AG08396 (cell line): ENCODE measurements around the gene PRRG2.

Experiments used
- DNase-seq: peaks from one replicate; pipeline ENCODE4 v3.0.0; 2012; ENCODE audit warnings: low spot score, mixed read lengths

Gene PRRG2

GRCh38 chr19:49581007-49581508, at the start of gene PRRG2:
Gene PRRG2 (plus strand): TSS chr19:49581316. CDS start chr19:49583220, 1,904 bp downstream.
- no peak for DNase-seq

GRCh38 chr19:49533551-49534488, 47.3 kb upstream of the PRRG2 start:
- DNase-seq, result peak; percentile 73

- DNase-seq, result no peak
Measured at GRCh38 chr19:49534632-49535385, 46.3 kb upstream of the PRRG2 start.

GRCh38 chr19:49536921-49537462, 44.1 kb upstream of the PRRG2 start:
- no peak for DNase-seq

- no peak for DNase-seq
Measured at GRCh38 chr19:49538643-49539042, 42.5 kb upstream of the PRRG2 start.

GRCh38 chr19:49539192-49539952, 41.7 kb upstream of the PRRG2 start:
- no peak for DNase-seq

GRCh38 chr19:49541914-49542313, 39.2 kb upstream of the PRRG2 start:
- no peak for DNase-seq

- no peak for DNase-seq
Measured at GRCh38 chr19:49542446-49542845, 38.7 kb upstream of the PRRG2 start.

- no peak for DNase-seq
Measured at GRCh38 chr19:49543032-49543431, 38.1 kb upstream of the PRRG2 start.

GRCh38 chr19:49544154-49544553, 37.0 kb upstream of the PRRG2 start:
- no peak for DNase-seq

- DNase-seq, result peak; percentile 88
Measured at GRCh38 chr19:49546825-49547565, 34.1 kb upstream of the PRRG2 start.

- DNase-seq, result no peak
Measured at GRCh38 chr19:49549045-49549444, 32.1 kb upstream of the PRRG2 start.

GRCh38 chr19:49551531-49551930, 29.6 kb upstream of the PRRG2 start:
- no peak for DNase-seq

GRCh38 chr19:49552749-49553148, 28.4 kb upstream of the PRRG2 start:
- DNase-seq, result no peak

- DNase-seq, result peak; percentile 62
Measured at GRCh38 chr19:49553451-49554271, 27.5 kb upstream of the PRRG2 start.

- DNase-seq, result no peak
Measured at GRCh38 chr19:49554701-49555181, 26.4 kb upstream of the PRRG2 start.

- DNase-seq, result peak; percentile 75
Measured at GRCh38 chr19:49555600-49556411, 25.3 kb upstream of the PRRG2 start.

- DNase-seq, result no peak
Measured at GRCh38 chr19:49556412-49557398, 24.4 kb upstream of the PRRG2 start.
